ENCODE data around the gene ESRRG.

ESRRG gene

DNA sequence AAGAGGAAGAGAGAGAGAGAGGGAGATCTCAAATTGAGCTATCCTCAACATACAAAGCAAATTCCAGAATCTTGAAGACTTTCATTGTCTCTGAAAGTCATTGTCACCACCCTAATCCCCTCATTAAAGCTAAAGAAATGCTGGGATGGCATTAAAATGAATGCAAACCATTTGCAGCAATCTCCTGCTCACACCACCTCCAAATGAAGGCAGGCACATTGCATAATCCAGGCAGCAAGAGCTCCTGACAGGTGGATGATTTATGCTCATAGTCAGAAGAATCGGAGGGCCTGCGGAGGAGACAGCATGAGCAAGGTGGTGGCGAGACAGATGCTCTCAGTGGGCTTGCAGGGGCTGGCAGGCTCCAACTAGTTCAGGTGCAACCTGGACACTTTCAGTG, 90.2 kb downstream of the ESRRG start:
- in situ Hi-C loops (cut with HindIII; ENCODE audit: low sequenced_read_pairs) = no loop called here

DNA sequence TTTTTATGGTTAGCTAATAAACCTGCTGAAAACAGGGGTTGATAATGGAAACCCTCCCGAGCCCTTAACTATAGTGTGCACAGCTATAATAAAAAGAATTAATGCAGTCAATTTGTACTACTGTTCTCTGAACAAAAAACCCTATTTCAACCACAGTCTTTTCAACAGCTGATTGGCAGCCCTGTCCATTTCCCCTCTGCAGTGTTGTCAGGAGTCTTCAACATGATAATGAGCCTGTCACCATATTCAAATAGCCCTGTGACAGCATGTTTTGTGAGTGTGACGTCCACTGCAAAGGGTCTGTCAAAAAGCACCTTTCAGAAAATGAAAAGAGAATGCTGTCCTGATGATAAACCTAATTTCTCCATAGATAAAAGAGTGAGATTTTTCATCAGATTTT, 92.7 kb downstream of the ESRRG start:
- in situ Hi-C loops (cut with HindIII; ENCODE audit: low sequenced_read_pairs) = no loop called here

DNA sequence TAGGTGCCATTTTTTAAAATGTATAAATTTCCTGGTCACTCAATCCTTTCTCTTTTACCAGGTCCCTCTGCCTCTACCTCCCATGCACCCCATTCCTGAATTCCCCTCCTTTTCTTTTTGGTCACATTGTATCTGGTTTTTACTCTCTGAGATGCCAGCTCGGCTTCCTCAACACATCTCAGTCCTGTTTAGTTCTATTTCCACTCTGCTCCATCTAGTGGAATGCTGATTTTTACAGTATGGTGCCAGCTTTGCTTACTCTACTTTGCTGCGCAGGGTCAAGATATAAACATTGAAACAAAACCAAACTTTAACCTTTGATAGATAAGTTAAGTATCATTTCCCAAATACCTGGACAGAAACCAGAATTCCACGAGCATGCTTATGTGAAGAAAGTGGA, 96.0 kb downstream of the ESRRG start:
- in situ Hi-C loops (cut with HindIII; ENCODE audit: low sequenced_read_pairs) = no loop called here

- in situ Hi-C loops (cut with HindIII; ENCODE audit: low sequenced_read_pairs) = no loop called here
Measured at GRCh38 chr1:216626394-216627067, 96.7 kb downstream of the ESRRG start.

DNA sequence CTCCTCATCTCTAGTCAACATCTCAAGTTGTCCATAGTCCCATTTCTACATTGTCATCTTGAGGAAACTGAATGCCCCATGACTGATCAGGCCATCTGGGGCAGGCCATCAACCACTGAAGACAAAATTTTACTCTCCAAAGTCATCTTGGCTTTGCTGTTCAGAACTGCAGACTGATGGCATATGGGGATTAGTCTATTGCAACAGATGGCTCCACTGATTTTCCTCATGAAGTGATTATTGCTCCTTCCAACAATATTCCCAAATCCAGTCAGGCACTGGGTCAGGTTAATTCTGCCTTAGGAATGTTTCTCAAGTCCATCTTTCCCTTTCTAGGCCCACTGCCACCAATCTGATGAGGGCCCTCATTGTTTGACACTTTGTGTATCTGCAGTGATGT, 101.7 kb downstream of the ESRRG start:
- in situ Hi-C loops (cut with HindIII; ENCODE audit: low sequenced_read_pairs) = no loop called here

DNA sequence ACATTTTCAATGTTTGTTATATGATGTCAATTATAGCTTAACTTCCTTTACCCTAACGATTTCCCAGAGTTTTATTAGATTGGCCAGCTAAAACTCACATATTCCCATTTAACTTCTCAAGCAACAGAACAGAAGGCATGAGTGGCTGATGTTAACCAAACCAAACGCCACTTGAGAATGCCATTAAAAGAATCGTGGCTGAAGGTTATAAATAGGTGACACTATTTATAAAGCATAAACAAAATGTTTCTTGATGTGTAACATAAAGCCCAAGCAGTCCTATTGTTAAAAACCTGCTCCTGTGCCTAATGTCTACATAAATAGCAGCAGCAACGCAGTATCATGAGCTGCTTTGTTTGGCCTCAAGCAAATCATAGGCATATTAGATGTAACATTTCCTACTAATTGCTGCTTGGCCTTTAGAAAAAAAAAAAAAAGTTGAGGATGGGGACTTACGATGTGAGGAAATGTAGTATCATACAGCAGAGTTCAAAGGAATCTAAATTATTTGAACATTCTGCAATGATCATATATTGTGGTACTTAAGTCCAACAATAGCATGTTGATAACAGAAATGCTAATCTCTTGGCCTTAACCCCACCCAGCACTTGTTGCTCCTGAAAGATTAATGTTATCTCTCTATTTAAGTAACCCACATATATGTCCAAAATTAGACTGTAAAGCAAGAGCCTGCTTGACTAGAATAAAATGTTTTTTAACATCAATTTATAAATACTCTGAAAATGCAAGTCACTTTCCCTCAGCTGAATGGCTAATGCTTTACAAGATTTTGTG, 106.0 kb downstream of the ESRRG start:
- in situ Hi-C loops (cut with HindIII; ENCODE audit: low sequenced_read_pairs) = no loop called here

- in situ Hi-C loops (cut with HindIII; ENCODE audit: low sequenced_read_pairs) = no loop called here
Measured at GRCh38 chr1:216616425-216616824, 106.8 kb downstream of the ESRRG start.

DNA sequence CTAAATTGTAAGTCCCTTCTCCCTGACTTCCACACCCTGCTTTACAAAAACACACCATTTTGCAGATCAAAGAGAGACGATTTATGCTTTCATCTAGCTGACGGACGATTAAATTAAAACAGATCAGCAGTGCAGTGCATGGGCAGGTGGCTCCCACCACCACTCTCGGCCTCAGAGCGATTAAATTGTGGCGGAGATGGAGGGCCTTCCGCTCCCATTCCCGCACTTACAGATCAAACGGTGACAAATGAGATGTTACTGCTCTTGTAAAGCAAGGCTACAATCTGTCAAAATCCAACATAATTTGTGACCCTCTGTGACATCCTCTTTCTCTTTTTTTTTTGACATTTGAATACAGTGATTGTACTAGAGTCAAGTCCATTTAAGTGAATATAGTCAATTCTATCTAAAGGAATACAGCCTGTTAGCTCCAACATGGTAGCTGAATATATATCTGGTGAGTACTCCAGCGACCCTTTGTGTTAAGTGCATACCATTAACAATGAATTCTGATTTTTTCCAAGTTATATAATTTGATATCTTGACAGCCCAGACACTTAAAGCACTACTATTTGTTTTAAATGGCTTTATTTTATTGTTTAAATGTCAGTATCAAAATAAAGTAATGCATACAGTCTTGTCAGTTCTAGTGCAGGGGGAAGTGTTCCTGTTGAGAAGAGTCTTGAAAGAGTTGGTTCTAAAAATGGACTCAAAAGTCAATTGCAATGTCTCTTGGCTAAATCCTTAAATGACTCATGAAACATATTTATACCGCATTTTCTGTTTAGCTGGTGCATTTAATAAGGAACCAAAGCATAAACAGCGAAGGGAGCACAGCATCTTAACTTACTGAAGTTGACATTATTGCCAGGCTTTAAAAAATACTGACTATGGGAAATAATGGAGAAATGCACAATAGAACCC, 109.0 kb downstream of the ESRRG start:
- in situ Hi-C loops (cut with HindIII; ENCODE audit: low sequenced_read_pairs) = no loop called here

DNA sequence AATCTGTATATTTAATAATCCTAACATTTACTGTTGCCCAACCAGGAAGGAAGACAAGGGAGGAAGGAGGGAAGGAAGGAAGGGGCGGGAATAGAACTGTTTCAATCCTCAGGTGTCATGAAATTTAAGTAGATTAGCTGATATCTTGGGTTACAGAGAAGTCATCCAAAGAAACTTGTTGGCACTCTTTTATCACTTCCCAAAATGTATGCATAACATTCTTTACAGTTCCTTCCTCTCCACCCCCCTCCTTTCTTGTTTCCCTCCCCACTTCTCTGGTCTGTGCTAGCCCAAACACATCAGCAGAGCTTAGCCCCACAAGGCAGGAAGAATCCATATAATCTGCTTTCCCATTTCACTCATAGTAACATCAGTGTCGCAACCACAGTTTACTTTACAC, 110.9 kb downstream of the ESRRG start:
- in situ Hi-C loops (cut with HindIII; ENCODE audit: low sequenced_read_pairs) = no loop called here

DNA sequence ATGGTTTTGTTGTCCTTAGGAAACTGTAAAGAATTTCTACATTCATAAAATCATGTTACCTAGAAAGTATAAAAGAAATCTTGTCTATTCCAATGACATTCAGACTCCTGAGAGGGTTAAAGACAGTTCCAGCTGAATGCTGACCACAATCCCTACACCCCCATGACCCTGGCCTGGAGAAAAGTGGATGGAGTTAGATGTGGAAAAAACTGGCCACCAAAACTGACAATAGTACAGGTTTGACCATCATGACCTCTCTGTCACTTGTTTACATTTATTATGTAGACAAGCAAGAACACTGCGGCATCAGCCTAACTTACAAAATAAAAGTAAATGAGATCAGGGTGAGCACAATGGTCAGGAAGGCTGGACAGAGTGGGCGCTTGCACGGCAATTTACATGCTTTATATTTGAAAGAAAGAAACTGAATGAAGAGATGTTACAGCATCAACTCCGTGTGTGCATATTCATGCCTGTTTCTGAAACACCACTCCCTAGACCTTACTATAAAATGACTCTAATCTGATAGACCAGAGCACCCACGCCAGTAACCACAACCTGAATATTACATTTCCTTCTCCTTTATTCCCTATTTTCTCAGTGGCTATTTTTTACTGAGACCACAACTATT, 116.0 kb downstream of the ESRRG start:
- in situ Hi-C loops (cut with HindIII; ENCODE audit: low sequenced_read_pairs) = no loop called here

DNA sequence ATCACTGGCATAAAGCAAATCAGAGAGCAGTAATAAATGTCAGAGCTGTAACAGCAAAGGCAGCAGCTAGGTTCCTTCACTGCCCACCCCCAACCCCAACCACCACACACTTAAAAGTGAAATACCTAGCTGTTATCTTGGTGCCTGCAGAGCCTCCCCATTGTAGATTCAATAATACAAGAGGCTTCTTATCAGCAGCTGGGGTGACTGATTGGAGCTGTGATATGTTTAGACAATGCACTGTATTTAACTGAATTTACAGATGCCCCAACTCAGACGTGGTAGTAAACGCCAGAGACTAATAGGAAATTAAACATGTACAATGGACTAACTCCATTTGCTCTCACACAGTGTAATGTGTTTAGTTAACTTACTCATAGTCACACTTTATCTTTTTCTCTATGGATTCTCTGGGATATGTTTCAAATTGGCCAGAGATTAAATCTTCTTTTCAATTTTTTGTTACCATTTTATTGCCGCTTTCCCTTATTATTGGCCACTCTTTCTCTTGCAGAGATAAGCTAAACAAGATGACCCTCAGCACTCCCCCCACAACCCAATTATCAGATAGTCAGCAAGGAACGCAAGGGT, 117.1 kb downstream of the ESRRG start:
- in situ Hi-C loops (cut with HindIII; ENCODE audit: low sequenced_read_pairs) = no loop called here

DNA sequence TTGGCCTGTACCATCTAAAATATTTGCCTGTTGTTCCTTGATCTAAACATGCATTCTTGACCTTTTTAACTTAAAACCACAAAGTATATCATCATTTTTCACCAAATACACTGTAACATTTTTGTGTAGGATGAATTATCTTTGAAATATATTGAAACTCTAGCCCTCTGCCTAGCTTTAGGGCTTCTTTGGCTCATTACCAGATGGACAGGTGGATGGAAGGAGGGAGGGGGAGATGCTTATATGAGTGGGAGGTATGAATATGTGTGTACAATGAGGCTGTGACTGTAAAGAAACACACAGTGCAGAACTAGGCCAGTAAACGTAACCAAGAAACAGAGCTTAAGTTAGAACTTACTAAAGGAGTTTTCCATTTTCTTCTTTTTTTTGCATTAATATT, 118.5 kb downstream of the ESRRG start:
- in situ Hi-C loops (cut with HindIII; ENCODE audit: low sequenced_read_pairs) = no loop called here

GRCh38 chr1:216600730-216601609, 122.3 kb downstream of the ESRRG start:
- in situ Hi-C loops (cut with HindIII; ENCODE audit: low sequenced_read_pairs) = no loop called here

DNA sequence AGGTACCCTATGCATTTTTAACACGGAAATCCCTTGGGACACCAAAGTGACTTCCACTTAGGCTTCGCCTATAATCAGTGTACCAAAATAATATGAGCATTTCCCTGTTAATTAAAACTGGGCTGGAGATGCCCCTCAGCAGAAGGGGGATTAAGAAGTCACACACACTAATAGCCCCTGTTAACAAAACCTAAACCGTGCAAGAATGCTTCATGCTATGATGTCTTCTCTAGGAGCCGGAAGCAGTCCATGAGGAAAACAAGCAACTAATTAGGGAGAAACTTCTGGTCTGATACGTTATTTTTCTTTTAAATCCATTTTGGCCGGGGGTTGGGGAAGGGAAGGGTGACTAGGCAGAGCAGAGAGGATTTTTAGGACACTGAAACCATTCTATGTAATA, 123.4 kb downstream of the ESRRG start:
- in situ Hi-C loops (cut with HindIII; ENCODE audit: low sequenced_read_pairs) = no loop called here

GRCh38 chr1:216598448-216598847, 124.8 kb downstream of the ESRRG start:
- in situ Hi-C loops (cut with HindIII; ENCODE audit: low sequenced_read_pairs) = no loop called here

GRCh38 chr1:216596281-216596862, 126.9 kb downstream of the ESRRG start:
- in situ Hi-C loops (cut with HindIII; ENCODE audit: low sequenced_read_pairs) = no loop called here

DNA sequence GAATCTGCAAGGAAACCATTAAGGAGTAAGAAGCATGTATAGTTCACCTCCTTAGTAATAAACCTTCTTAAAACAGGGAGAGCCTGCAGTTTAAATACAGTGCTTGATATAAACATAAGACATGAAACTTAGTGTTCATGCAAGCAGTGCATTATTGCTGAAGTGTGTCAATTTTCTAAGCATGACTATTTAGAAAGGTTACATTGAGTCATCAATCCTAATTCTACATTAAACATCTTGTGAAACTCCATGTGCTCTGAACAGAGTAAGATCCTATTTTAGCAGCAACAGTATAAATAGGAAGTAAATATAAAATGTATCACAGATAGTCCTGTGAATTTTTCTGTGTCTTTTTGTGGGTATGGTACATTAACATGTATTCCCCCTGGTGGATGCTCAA, 135.5 kb downstream of the ESRRG start:
- in situ Hi-C loops (cut with HindIII; ENCODE audit: low sequenced_read_pairs) = no loop called here

GRCh38 chr1:216582151-216582550, 141.1 kb downstream of the ESRRG start:
- in situ Hi-C loops (cut with HindIII; ENCODE audit: low sequenced_read_pairs) = no loop called here

DNA sequence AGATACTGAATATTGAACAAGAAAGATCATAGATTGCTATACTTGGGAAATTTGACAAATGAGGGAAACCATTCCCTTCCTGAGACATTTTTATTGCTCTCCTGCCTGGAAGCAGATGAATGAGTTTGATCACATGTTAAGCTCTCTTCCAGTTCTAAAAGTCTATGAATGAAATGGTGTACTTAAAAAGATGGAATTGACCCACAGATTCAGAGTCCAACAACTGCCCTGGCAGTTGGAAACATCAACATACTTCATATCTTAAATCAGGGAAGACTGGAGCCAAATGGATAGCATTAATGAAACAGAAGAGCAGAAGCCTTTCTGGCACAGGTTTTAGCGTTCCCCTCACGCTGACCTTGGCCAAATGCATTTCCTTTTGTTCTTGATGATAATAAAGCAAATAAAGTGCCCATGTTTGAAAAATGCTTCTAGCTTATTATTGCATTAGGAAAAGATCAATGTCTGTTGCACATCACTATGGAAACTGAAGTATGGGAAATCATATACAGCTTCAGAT, 142.6 kb downstream of the ESRRG start:
- in situ Hi-C loops (cut with HindIII; ENCODE audit: low sequenced_read_pairs) = no loop called here

All from DLD1 (cell line).